Fibroblast of pulmonary artery (primary cell): ENCODE results near the gene ZNF747.
A peak's percentile ranks its signal among the peaks of the same experiment; 100 is the strongest.

ENCODE experiments used
- DNase-seq: peaks from one replicate; pipeline ENCODE4 v3.0.0-alpha.2; 2010; ENCODE audit warnings: low read depth
- H3K4me3 ChIP-seq: replicated peaks from 2 replicates; pipeline ENCODE4 v1.5.1; 2011; ENCODE audit warnings: low read depth, mild to moderate bottlenecking, control low read depth, low read length, moderate library complexity
- TF ChIP-seq, protein P1 (sequence below): IDR thresholded peaks from 2 replicates; pipeline ENCODE4 v1.5.1; 2011; ENCODE audit warnings: mild to moderate bottlenecking, control low read depth, low read length, inconsistent platforms; ENCODE audit errors: missing control alignments

ZNF747 gene

DNA sequence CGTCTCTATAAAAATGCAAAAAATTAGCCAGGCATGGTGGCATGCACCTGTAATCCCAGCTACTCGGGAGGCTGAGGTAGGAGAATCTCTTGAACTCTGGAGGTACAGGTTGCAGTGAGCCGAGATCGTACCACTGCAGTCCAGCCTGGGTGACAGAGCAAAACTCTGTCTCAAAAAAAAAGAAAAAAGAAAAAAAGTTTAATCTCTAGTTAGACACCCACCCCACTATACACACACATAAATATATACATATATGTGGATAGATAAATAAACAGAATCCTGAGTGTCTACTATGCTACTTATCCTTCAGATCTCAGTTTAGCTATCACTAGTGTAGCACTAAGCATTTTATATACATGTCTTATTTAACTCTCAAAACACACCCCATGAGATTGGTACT, 43.4 kb downstream of the ZNF747 start:
- H3K4me3 ChIP-seq = no peak overlapping the region
- DNase-seq = no peak
- TF ChIP-seq, protein P1, sequence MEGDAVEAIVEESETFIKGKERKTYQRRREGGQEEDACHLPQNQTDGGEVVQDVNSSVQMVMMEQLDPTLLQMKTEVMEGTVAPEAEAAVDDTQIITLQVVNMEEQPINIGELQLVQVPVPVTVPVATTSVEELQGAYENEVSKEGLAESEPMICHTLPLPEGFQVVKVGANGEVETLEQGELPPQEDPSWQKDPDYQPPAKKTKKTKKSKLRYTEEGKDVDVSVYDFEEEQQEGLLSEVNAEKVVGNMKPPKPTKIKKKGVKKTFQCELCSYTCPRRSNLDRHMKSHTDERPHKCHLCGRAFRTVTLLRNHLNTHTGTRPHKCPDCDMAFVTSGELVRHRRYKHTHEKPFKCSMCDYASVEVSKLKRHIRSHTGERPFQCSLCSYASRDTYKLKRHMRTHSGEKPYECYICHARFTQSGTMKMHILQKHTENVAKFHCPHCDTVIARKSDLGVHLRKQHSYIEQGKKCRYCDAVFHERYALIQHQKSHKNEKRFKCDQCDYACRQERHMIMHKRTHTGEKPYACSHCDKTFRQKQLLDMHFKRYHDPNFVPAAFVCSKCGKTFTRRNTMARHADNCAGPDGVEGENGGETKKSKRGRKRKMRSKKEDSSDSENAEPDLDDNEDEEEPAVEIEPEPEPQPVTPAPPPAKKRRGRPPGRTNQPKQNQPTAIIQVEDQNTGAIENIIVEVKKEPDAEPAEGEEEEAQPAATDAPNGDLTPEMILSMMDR = no peak

DNA sequence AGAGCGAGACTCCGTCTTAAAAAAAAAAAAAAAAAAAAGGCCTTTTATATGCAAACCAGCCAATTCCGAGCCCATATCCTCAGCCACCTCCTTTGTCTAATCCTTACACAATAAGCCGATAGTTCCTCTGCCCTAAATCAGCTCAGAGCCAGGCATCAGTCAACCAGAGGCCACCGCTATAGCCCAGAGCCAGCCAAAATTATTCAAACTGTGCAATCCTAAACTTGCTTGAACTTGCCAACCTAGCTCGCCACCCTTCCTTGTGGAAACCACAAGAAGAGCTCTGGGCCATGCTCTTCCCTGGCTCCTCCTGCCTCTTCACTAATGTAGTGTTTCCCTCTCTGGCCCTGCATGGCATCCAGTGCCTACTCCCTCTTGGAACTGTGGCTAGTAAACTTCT, 44.4 kb downstream of the ZNF747 start:
- DNase-seq = no peak
- no peak overlapping the region for H3K4me3 ChIP-seq
- TF ChIP-seq, protein P1 = no peak

DNA sequence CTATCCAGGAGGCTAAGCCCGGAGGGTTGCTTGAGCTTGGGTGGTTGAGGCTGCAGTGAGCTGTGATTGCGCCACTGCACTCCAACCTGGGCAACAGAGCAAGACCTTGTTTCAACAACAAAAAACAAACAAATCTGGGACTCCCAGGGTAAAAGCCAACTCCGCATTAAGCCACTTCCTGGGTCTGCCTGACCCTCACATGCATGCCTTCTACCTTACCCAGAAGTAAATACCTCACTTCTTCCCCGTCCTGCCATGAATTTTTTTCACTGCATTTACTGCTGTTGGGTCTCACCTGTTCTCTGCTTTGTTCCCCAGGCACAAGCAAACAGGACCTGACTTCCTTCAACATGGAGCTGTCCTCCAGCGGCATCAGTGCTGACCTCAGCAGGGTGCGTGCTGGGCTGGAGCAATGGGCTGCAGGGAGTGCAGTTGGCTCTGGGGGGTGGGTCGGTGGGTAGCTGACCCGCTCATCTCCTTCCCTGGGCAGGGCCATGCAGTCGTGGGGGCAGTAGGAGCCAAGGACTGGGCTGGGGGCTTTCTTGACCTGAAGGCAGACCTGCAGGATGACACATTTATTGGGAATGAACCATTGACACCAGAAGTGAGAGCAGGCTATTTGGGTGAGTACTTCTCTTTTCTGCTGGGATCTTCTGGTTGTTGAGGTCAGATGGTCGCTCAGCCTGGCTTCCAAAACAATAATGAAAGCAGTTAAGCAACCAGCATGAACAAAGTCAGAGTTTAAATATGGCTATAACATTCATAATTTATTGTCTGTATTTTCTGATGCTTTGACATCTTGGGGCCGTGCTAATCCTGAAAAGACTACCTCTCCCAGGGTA, 45.7 kb downstream of the ZNF747 start:
- no peak overlapping the region for H3K4me3 ChIP-seq

GRCh38 chr16:30485818-30486436, 48.7 kb downstream of the ZNF747 start:
- TF ChIP-seq, protein P1 = no peak
- peak; percentile 17 for DNase-seq
- no peak overlapping the region for H3K4me3 ChIP-seq

More for the DNA sequence above, 45.7 kb downstream of the ZNF747 start:
- DNase-seq = no peak
- TF ChIP-seq, protein P1 = no peak

GRCh38 chr16:30484887-30485286, 49.8 kb downstream of the ZNF747 start:
- DNase-seq = no peak
- TF ChIP-seq, protein P1 = no peak
- no peak overlapping the region for H3K4me3 ChIP-seq

DNA sequence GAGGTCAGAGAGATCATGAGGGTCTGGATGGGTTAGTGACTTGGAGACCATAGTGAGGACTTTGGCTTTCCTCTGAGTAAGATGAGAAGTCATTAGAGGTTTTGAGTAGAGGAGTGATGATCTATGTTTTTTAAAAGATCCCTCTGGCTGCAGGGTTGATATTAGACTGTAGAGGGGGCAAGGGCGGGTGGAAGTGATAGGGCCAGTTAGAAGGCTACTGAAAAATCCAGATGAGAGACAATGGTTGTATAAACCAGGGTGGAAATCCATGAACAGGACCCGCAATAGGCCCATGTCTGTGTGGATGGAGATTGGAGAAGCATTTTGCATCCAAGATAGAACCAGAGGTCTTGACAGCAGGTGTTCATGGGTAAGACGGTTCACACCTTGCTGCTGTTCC, 52.3 kb downstream of the ZNF747 start:
- no peak overlapping the region for H3K4me3 ChIP-seq
- peak; percentile 3 for DNase-seq
- TF ChIP-seq, protein P1 = peak; percentile 22

GRCh38 chr16:30481381-30481780, 53.3 kb downstream of the ZNF747 start:
- no peak for DNase-seq
- TF ChIP-seq, protein P1 = no peak

More at GRCh38 chr16:30481381-30481780, 53.3 kb downstream of the ZNF747 start:
- H3K4me3 ChIP-seq = no peak overlapping the region
